Activated naive CD4-positive, alpha-beta T cell treated with anti-CD3 and anti-CD28 coated beads, Interleukin-2, amount 50 U/mL, for 72 hours (primary cell): ENCODE data around the gene CCDC102B. TPM values are rescaled to one million over a fixed set of nuclear protein-coding genes. Genes with fewer than 3 reads are reported as not detected.
"Not testable (repeated sequence)": the region's sequence is repeated elsewhere in the genome, so short reads cannot be mapped to it uniquely, and the experiment has no call there.

Experiments
- ATAC-seq, 2 donors: fragments of 150-1000 bp; cut with Tn5 transposase; 2 replicates each; pipeline ENCODE4 v1.10.0; 2021; ENCODE audit warnings: mild to moderate bottlenecking in 2 of 2, moderate library complexity in 2 of 2
- DNase-seq, 2 donors: peaks; one replicate each; pipeline ENCODE4 v3.0.0; 2021 to 2022; ENCODE audit warnings: low spot score in 2 of 2
- H3K27ac Mint-ChIP-seq, 2 donors: one replicate each; pipeline ENCODE4 v1.8.0; 2022; ENCODE audit warnings: mild to moderate bottlenecking in 2 of 2, mixed read lengths in 2 of 2
- H3K36me3 Mint-ChIP-seq, 2 donors: one replicate each; pipeline ENCODE4 v1.8.0; 2022; ENCODE audit warnings: mixed read lengths in 2 of 2
- H3K9me3 Mint-ChIP-seq, 2 donors: one replicate each; pipeline ENCODE4 v1.8.0; 2022; ENCODE audit warnings: mixed read lengths in 2 of 2
- total RNA-seq, 2 donors: library from RNA; stranded (reverse); gene quantifications; one replicate each; pipeline ENCODE4 v1.2.3, GENCODE V29; 2022

CCDC102B gene
- total RNA-seq, 2 donors from 2014 or later = 2.5 to 3.5 TPM

DNA sequence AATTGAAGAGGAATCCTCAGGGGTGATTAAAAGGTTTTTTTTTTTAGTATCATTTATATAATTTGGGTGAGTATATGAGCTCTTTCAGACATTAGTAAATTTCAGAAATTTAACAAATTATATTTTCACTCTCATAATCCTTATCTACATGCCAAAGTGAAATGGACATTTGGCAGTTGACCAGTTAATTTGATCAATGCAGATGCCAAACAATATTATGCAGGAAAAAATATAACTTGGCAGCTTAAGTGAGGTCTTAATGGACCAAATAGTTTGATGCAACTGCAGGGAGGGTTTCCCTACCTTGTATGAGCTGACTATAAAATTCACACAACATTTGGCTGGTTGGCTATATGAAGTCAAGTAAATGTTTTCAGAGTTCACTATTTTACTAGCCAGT lies 185.2 kb downstream of the CCDC102B start:
- ATAC-seq = no peak
- Mint-ChIP-seq H3K27ac (no peak overlapping the region), H3K36me3 (peaks cover 0 to 9% of the 10 kb centered on the region in 2 donors), H3K9me3 (peaks cover 0 to 11% of the 10 kb centered on the region in 2 donors)
- DNase-seq = no peak

GRCh38 chr18:68984342-68984741 lies 186.5 kb downstream of the CCDC102B start:
- Mint-ChIP-seq H3K36me3 (peaks cover 0 to 9% of the 10 kb centered on the region in 2 donors), H3K9me3 (peaks cover 0 to 11% of the 10 kb centered on the region in 2 donors), H3K27ac (no peak overlapping the region)
- no peak for ATAC-seq
- DNase-seq = no peak

DNA sequence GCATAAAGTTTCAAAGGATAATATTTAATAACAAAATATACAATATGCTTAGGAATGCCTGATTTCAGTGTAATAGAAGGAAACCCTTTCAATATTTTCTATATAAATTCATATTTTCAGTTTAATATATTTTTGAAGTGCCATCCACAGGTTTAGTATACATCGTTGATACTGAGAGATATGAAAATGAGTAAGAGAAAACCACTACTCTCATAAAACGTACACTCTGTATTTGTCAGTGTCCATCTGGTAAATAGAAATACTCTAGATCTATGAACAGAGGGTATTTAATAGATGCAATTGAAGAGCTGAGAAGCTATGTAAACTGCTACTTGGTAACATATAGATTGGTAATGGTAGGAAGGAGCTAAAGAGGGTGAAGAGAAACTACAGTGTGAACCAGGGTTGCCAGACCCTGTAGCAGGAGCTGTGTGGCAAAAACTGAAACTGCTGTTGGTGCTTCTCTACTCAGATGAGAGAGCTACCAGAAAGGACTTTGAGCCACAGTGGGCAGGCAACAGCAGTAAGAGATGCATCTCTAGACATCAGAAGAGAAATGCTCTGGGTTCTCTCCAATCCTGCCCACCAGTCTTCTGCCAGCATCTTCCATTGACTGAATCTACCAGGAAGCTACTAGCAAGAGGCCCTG lies 187.4 kb downstream of the CCDC102B start:
- Mint-ChIP-seq H3K36me3 (peaks cover 0 to 9% of the 10 kb centered on the region in 2 donors), H3K27ac (no peak overlapping the region), H3K9me3 (peaks cover 0 to 11% of the 10 kb centered on the region in 2 donors)
- ATAC-seq (no peak), DNase-seq (no peak)

DNA sequence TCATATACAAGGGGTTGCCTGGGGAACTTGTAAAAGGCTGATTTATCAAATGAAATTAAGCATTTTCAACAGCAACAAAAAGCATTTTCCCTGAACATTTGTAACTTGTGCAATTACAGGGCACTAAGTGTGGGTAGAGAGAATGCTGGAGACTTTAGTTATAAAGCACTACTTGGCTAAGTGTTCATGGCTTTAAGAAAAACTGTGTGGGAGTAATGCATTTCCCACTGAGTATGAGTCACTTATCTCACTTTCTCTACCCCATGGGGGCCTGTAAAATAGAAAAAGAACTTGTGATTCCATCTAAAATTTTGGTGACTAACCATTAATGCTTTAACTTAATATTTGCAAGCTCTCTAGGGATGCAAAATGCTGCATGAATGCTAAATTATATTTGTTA lies 193.4 kb downstream of the CCDC102B start:
- peaks cover 0 to 5% of the 10 kb centered on the region in 2 donors for H3K36me3 Mint-ChIP-seq
- peaks cover 0 to 6% of the 10 kb centered on the region in 2 donors for H3K9me3 Mint-ChIP-seq
- no peak overlapping the region for H3K27ac Mint-ChIP-seq
- no peak for DNase-seq
- ATAC-seq = peak; percentile 51 to 97

GRCh38 chr18:68992719-68993482 lies 195.0 kb downstream of the CCDC102B start:
- peak in 1 of 2 donors; percentile 9 for ATAC-seq
- DNase-seq = no peak
- no peaks in the 10 kb centered on the region for H3K36me3 Mint-ChIP-seq
- H3K9me3 Mint-ChIP-seq = no peaks in the 10 kb centered on the region
- no peak overlapping the region for H3K27ac Mint-ChIP-seq

- DNase-seq (no peak), ATAC-seq (no peak)
- Mint-ChIP-seq H3K9me3 (no peaks in the 10 kb centered on the region), H3K36me3 (no peaks in the 10 kb centered on the region), H3K27ac (no peak overlapping the region)
These were observed 197.8 kb downstream of the CCDC102B start for GRCh38 chr18:68995675-68996074.

- ATAC-seq (peak in 1 of 2 donors; percentile 7), DNase-seq (no peak)
- no peak overlapping the region for H3K27ac Mint-ChIP-seq
- no peaks in the 10 kb centered on the region for H3K9me3 Mint-ChIP-seq
- no peaks in the 10 kb centered on the region for H3K36me3 Mint-ChIP-seq
These were observed 200.0 kb downstream of the CCDC102B start for GRCh38 chr18:68997845-68998244.

DNA sequence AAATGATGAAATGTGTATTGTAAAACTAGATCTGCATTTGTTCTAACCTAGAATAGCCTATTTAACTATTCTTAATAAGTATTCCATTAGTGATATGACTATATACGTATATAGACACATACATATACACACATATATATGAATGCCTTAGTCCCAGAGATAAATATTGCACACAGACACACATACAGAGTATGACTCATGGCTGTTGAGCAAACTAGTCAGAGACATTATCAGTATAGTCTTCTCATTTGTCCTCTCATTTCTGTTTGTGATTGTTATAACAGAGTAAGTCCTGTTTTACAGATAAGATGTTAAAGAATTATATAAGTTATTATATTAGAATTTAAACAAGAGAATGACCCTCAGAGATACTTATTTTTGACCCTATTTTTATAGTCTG lies 202.5 kb downstream of the CCDC102B start:
- no peak for DNase-seq
- H3K9me3 Mint-ChIP-seq = no peaks in the 10 kb centered on the region
- H3K36me3 Mint-ChIP-seq = no peaks in the 10 kb centered on the region
- no peak for ATAC-seq
- no peak overlapping the region for H3K27ac Mint-ChIP-seq

DNA sequence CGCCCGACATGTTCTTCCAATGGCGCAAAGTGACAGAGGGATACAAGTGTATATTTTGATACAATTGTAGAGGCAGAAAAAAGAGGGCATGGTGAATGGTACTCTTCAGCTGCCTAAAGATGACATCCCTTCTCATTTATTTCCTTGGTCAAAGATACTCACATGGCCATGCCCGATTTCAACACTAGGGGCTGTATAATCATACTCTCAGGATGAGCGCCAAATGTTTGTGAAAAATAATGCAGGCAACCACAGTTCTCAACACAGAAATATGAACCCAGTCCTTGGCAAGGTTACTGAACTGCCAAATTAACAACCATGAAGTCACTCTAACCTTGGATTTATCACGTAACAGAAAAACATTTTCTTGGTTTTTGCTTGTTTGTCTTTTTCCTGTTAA lies 204.4 kb downstream of the CCDC102B start:
- ATAC-seq = no peak

DNA sequence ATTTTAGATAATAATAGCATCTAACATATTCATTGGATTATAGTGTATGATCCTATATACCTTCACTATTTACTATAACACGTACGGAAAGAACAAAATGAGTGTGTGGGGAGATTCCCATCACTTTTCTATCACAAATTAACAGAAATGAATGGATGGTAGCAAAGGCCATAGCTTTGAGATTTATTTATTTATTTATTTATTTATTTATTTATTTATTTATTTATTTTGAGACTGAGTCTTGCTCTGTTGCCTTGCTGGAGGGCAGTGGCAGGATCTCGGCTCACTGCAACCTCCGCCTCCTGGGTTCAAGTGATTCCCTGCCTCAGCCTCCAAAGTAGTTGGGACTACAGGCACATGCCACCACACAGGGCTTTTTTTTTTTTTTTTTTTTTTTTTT lies 208.3 kb downstream of the CCDC102B start:
- not testable (repeated sequence) for DNase-seq, H3K27ac Mint-ChIP-seq, H3K9me3 Mint-ChIP-seq, ATAC-seq, H3K36me3 Mint-ChIP-seq

More for the DNA sequence above, 204.4 kb downstream of the CCDC102B start:
- Mint-ChIP-seq H3K27ac (no peak overlapping the region), H3K9me3 (no peaks in the 10 kb centered on the region), H3K36me3 (no peaks in the 10 kb centered on the region)
- no peak for DNase-seq

DNA sequence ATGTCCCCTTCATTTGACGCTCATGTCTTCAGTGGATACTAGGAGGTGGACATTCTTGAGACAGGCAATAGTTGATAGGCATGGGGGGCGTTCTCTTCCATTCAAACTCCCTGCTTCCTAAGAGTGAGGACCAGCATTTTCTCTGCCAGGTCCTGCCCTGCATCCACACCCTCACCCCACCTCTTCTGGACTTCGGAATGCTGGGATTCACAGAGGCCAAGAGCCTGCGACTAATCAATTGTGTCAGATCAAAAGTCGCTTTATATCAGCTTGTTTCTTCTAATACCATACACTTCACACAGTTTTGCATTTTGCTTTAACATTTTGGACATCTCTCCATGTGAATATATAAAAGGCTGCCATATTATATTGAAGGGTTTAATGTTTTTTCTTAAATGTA lies 210.7 kb downstream of the CCDC102B start:
- no peak for DNase-seq
- H3K27ac Mint-ChIP-seq = no peak overlapping the region
- H3K36me3 Mint-ChIP-seq = no peaks in the 10 kb centered on the region
- H3K9me3 Mint-ChIP-seq = no peaks in the 10 kb centered on the region
- no peak for ATAC-seq

DNA sequence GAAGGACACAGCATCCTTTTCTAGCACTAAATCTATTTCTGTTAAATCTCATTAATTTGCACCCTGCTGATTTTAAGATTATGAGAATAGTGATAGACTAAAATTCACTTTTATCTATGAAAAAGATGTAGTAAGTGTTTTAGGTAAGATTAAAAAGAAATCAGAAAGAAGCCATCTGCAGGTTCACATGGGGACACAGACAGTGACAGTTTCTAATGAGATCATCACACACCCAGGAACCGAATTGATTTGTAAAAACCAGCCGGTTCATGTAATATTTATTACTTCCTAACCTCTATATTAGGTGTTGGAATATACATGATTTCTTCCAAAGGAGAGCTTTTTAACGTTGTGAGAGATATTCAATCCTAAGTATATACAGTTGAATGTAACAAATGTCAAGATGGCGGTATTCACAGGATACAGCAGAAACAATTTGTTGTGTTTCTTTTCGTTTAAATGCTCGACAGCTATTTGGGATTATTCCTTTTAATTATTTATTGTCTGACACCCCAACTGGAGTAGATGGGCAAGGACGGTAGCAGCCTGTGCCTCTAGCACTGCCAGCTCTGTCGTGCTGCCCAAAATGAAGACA lies 223.4 kb downstream of the CCDC102B start:
- Mint-ChIP-seq H3K27ac (no peak overlapping the region), H3K9me3 (no peaks in the 10 kb centered on the region), H3K36me3 (no peaks in the 10 kb centered on the region)
- DNase-seq = no peak
- ATAC-seq = no peak

DNA sequence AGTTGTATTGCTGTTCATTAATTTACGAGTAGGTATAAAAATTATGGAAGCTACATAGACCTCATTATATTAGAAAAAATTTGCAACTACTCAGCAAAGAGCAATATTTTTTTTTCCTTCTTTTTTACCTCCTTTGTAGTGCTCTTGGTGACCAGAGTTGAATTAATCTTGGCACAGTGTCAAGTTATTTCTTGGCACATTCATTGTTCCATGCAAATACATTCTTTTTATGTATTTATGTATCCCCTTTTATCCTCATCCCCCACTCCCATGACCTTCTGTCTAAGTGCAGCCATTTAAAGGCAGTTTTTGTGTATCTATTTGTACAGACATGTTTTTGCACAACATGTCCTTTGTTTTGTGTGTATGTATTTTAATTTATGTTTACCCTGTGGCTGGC lies 224.5 kb downstream of the CCDC102B start:
- Mint-ChIP-seq H3K36me3 (no peaks in the 10 kb centered on the region), H3K9me3 (no peaks in the 10 kb centered on the region), H3K27ac (no peak overlapping the region)
- ATAC-seq (no peak), DNase-seq (no peak)

DNA sequence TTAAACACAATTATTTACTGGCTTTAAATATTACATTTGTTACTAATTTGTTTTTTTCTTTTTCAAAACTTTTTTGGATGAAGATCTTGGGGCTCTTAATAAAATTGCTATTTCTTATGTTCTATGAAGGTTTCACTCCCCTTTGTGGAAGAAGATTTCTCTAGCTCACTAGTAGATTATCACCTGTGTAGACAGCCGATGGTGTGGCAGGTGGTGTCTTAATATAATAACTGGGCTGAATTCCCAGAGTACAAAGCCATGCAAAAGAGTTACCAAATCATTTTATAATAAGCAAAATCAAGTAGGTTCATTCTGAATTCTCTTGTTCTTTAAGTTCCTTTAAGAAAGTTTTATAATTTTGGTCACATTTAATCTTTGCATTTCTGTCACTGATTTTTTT lies 233.7 kb downstream of the CCDC102B start:
- H3K36me3 Mint-ChIP-seq = no peaks in the 10 kb centered on the region
- H3K27ac Mint-ChIP-seq = no peak overlapping the region
- no peaks in the 10 kb centered on the region for H3K9me3 Mint-ChIP-seq
- ATAC-seq (no peak), DNase-seq (no peak)

DNA sequence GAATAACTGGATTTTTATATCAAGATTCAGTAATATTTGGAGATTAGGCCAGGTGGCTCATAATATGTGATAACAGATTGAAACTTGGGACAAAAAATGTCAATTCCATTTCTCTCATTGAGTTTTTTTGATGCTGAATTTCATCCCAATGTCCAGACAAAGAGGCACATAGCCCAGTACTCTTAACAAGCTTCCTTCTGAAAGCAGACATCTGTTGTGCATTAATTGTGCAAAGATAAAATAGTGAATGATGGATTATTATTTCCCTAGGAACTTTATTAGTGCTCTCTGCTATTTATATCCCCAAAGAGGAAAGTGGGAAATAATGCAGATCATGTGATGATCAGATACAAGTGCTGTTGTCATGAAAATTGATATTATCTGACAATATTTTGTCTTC lies 234.1 kb downstream of the CCDC102B start:
- DNase-seq = no peak
- Mint-ChIP-seq H3K27ac (no peak overlapping the region), H3K9me3 (no peaks in the 10 kb centered on the region), H3K36me3 (no peaks in the 10 kb centered on the region)
- no peak for ATAC-seq

DNA sequence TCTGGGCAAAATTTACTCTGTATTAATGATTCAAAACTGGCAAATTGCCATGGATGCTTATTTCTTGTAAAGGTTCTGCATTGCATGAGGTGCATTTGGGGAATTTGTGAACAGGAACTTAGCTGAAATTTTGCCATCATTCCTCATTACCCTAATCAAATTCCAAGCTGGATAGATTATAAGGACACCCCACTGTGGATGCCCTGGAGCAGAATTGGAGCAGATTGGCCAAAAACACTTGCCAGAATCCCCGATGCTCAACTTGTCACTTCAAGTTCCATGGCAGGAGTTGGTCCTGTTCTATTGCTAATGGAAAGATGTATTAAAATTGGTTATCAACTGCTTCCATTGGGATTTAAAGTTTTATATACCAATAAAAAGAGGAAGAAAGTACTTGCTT lies 237.9 kb downstream of the CCDC102B start:
- Mint-ChIP-seq H3K27ac (no peak overlapping the region), H3K36me3 (no peaks in the 10 kb centered on the region), H3K9me3 (no peaks in the 10 kb centered on the region)
- DNase-seq (no peak), ATAC-seq (no peak)

DNA sequence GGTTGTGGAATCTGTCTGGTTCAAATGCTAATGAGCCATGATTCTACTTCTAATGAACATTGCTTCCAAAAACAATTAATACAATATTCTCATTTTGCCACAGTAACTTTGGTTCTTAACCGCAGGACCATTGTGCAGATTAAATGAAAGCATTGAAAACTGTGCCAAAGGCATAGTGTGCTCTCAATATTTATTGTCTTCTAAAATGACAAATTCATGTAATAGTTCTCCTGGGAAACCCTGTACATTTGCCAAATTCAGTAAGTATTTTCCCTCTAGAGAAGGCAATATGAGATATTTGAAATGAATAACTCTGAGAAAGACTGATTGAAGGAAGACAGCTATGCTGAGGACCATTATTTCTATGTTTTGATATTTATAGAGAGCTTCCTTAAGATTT lies 246.3 kb downstream of the CCDC102B start:
- no peak overlapping the region for H3K27ac Mint-ChIP-seq
- no peaks in the 10 kb centered on the region for H3K9me3 Mint-ChIP-seq
- no peak for DNase-seq
- H3K36me3 Mint-ChIP-seq = no peaks in the 10 kb centered on the region
- ATAC-seq = no peak
